Measurements from ENCODE around the gene CRYBB3. TPM values are rescaled to one million over a fixed set of nuclear protein-coding genes. Genes with fewer than 3 reads are reported as not detected.
A peak's percentile ranks its signal among the peaks of the same experiment; 100 is the strongest.
"Not testable (repeated sequence)": the region's sequence is repeated elsewhere in the genome, so short reads cannot be mapped to it uniquely, and the experiment has no call there.

The CRYBB3 gene
- total RNA-seq, 1 donor from 2014 or later = 0.27 TPM

DNA sequence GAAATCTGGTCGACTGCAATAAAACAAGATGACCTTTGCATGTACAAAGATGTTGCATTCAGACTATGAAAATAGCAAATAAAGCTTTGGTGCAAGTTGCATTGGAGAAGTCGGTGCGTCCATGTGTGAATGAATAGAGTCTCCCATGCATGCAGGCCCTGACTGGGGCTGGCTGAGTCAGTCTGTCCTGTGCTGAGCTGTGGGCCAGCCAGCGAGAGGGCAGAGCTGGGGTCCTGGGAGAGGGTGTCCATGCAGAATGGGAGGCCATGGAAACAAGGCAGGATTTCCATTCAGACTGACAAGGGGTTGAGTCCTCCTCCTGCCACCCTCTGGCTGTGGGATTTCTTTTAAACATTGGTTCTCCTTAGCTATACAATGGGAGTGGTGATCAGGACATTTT is 2.3 kb upstream of the CRYBB3 start:
- no peak overlapping the region for H3K4me3 Mint-ChIP-seq
- no peak overlapping the region for H3K27ac Mint-ChIP-seq
- no peaks in the 10 kb centered on the region for H3K9me3 Mint-ChIP-seq
- no peaks in the 10 kb centered on the region for H3K4me1 Mint-ChIP-seq
- TF ChIP-seq CTCF (IDR thresholded peaks at IDR 0.05; ENCODE audit: unreplicated experiment) = no peak
- peaks cover 6% of the 10 kb centered on the region for H3K36me3 Mint-ChIP-seq
- no peaks in the 10 kb centered on the region for H3K27me3 Mint-ChIP-seq (ENCODE audit: low read depth)
- no peak for DNase-seq (ENCODE audit: low spot score in 2 of 2, unreplicated experiment in 2 of 2)

DNA sequence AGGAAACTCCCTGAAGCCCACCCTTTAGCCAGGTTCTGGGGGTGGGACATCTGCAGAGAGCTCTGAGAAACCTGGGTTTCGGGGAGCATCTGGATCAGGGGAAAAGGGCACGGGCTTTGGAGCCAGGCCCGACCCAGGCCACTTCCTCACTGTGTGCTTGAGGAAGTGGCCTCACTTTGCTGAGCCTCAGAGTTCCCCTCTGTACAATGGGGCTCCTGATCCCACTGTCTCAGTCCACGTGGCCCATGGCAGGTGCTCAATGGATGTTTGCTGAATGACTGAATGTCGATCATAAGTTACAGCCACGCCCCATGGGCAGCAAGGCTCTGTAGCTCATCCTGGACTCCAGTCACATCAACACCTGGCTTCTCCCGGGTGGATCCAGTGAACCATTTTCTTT is 1.3 kb downstream of the CRYBB3 start:
- no peak for DNase-seq (ENCODE audit: low spot score in 2 of 2, unreplicated experiment in 2 of 2)
- Mint-ChIP-seq H3K27me3 (ENCODE audit: low read depth) (no peaks in the 10 kb centered on the region), H3K27ac (no peak overlapping the region), H3K9me3 (no peaks in the 10 kb centered on the region), H3K36me3 (no peaks in the 10 kb centered on the region), H3K4me1 (no peaks in the 10 kb centered on the region), H3K4me3 (no peak overlapping the region)
- no peak for TF ChIP-seq CTCF (IDR thresholded peaks at IDR 0.05; ENCODE audit: unreplicated experiment)

DNA sequence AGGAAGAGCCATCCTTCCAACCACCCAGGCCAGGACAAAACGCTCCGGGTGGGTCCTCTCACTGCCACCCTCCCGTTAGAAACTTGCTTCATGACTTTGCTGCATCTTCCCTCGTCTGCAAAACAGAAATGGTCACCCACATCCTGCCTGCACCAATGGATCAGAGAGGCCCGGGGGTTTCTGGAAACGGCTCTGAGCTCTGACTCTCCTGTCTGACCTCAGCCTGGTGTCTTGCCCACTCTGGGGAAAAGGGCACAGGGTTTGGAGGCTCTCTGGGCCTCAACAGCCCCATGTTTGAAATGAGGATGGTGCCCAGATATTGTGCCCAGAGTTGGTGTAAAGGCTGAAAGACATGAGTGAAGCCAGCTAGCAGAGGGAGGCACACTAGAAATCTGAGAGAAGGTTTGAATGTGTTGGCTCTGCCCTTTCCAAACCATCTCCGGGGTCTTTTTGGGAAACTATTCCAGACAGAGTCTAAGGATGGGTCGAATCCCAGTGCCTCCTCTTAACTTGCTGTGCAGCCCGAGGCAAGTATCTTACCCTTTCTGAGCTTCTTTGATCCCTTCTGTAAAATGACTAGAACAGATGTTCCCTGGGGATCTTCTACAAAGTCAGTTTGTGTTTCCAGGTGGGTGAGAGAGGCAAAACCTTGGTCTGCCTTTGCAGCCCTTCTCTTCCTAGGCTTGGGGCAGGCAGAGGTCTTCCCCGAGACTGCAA is 2.1 kb downstream of the CRYBB3 start:
- Mint-ChIP-seq H3K9me3 (no peaks in the 10 kb centered on the region), H3K4me3 (no peak overlapping the region), H3K27ac (no peak overlapping the region), H3K36me3 (no peaks in the 10 kb centered on the region), H3K4me1 (no peaks in the 10 kb centered on the region), H3K27me3 (ENCODE audit: low read depth) (no peaks in the 10 kb centered on the region)
- no peak for TF ChIP-seq CTCF (IDR thresholded peaks at IDR 0.05; ENCODE audit: unreplicated experiment)
- no peak for DNase-seq (ENCODE audit: low spot score in 2 of 2, unreplicated experiment in 2 of 2)

GRCh38 chr22:25202290-25202921 is 2.7 kb downstream of the CRYBB3 start:
- H3K4me3 Mint-ChIP-seq = no peak overlapping the region
- peak in 1 of 2 experiments; percentile 76 for DNase-seq (ENCODE audit: low spot score in 2 of 2, unreplicated experiment in 2 of 2)
- no peaks in the 10 kb centered on the region for H3K9me3 Mint-ChIP-seq
- no peak overlapping the region for H3K27ac Mint-ChIP-seq
- peak; percentile 80 for TF ChIP-seq CTCF (IDR thresholded peaks at IDR 0.05; ENCODE audit: unreplicated experiment)
- no peaks in the 10 kb centered on the region for H3K4me1 Mint-ChIP-seq
- H3K27me3 Mint-ChIP-seq (ENCODE audit: low read depth) = no peaks in the 10 kb centered on the region
- H3K36me3 Mint-ChIP-seq = no peaks in the 10 kb centered on the region

DNA sequence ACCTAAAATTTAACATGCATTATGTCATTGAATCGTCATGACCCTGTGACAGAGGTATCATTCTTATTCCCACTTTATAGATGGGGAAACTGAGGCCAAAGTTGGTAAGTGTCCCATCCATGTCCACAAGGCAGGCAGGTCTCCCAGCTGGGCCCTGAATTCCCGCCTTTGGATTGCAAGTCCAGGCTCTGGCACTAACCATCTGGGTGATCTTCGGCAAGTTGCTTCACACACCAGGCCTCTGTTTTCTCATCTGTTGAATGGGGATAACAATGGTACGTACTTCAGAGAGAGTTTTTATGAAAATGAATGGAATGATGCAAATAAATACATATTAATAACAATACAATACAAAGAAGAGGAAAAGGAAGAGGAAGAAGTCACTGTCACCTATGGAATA is 3.4 kb downstream of the CRYBB3 start:
- Mint-ChIP-seq H3K4me1 (no peaks in the 10 kb centered on the region), H3K4me3 (no peak overlapping the region), H3K9me3 (no peaks in the 10 kb centered on the region), H3K27me3 (ENCODE audit: low read depth) (no peaks in the 10 kb centered on the region), H3K36me3 (no peaks in the 10 kb centered on the region), H3K27ac (no peak overlapping the region)
- no peak for TF ChIP-seq CTCF (IDR thresholded peaks at IDR 0.05; ENCODE audit: unreplicated experiment)
- DNase-seq (ENCODE audit: low spot score in 2 of 2, unreplicated experiment in 2 of 2) = no peak

DNA sequence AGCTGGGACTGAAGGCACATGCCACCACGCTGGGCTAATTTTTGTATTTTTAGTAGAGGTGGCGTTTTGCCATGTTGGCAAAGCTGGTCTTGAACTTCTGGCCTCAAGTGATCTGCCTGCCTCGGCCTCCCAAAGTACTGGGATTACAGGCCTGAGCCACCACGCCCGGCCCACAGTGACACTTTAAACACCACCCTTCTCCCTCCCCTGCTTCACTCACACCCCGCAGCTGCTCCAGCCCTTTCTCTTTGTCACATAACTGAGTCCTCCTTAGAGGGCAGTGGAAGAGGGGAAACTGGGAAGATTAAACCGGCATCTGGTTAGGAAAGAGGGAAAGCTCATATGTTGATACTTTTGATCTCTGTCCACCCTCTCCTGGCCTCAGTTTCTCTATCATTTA is 4.9 kb downstream of the CRYBB3 start:
- DNase-seq (ENCODE audit: low spot score in 2 of 2, unreplicated experiment in 2 of 2); H3K27me3 Mint-ChIP-seq (ENCODE audit: low read depth); H3K4me1 Mint-ChIP-seq; H3K36me3 Mint-ChIP-seq; H3K9me3 Mint-ChIP-seq; H3K27ac Mint-ChIP-seq; H3K4me3 Mint-ChIP-seq: not testable (repeated sequence)

Data from mesothelial cell of epicardium (in vitro differentiated cells).